IMR-90 (cell line): ENCODE data around the gene CSRNP3. TPM values are rescaled to one million over a fixed set of nuclear protein-coding genes. Genes with fewer than 3 reads are reported as not detected.

ENCODE experiments used
- ATAC-seq: fragments of 200-7000 bp; cut with Tn5 transposase; 2 replicates; pipeline ENCODE4 v1.9.1; 2020; ENCODE audit warnings: low read depth, mild to moderate bottlenecking, moderate library complexity
- BruUV-seq: library from RNA; stranded (reverse); fragments of 400-500 nt; replicated peaks from 2 replicates; lab custom pipeline; 2021; lab: Mats Ljungman, UMichigan
- CTCF ChIA-PET: fragments of 300-600 bp; formaldehyde crosslinking; extraction: SDS; loops from one replicate; lab custom pipeline; 2021; ENCODE audit warnings: antibody characterized with exemption; lab: Yijun Ruan, JAX
- POLR2A ChIA-PET: fragments of 300-600 bp; sonication (Branson Sonifier 250); formaldehyde crosslinking; loops from one replicate; lab custom pipeline; 2022; ENCODE audit warnings: antibody characterized with exemption; ENCODE audit not compliant: unreplicated experiment; lab: Charles Lee
- DNase-seq: peaks from one replicate; pipeline ENCODE4 v3.0.0; 2013
- H2AFZ ChIP-seq: replicated peaks from 2 replicates; pipeline ENCODE3; 2013; ENCODE audit warnings: low read length, mild to moderate bottlenecking; ENCODE audit not compliant: poor library complexity
- H2AK5ac ChIP-seq: 2 replicates; pipeline ENCODE4 v1.6.1; 2013; ENCODE audit warnings: low read depth, low read length, inconsistent platforms
- H2AK9ac ChIP-seq: replicated peaks from 2 replicates; pipeline ENCODE3; 2013; ENCODE audit warnings: mild to moderate bottlenecking, low read depth, low read length, moderate library complexity; ENCODE audit not compliant: poor library complexity
- H2BK120ac ChIP-seq: 2 replicates; pipeline ENCODE4 v1.6.1; 2013; ENCODE audit warnings: low read depth, low read length, inconsistent platforms
- H2BK15ac ChIP-seq: 3 replicates; pipeline ENCODE4 v1.6.1; 2013; ENCODE audit warnings: low read depth, low read length, inconsistent platforms
- H2BK20ac ChIP-seq: 2 replicates; pipeline ENCODE4 v1.6.1; 2013; ENCODE audit warnings: low read depth, mild to moderate bottlenecking, inconsistent platforms, low read length, moderate library complexity
- H2BK5ac ChIP-seq: 2 replicates; pipeline ENCODE4 v1.6.1; 2013; ENCODE audit warnings: mild to moderate bottlenecking, low read depth, low read length, inconsistent platforms; ENCODE audit not compliant: poor library complexity, severe bottlenecking
- H3K14ac ChIP-seq: replicated peaks from 2 replicates; pipeline ENCODE4 v1.6.1; 2013; ENCODE audit warnings: low read depth, low read length, inconsistent platforms
- H3K18ac ChIP-seq: 2 replicates; pipeline ENCODE4 v1.6.1; 2013; ENCODE audit warnings: low read depth, low read length, control low read depth
- H3K23ac ChIP-seq: 2 replicates; pipeline ENCODE4 v1.6.1; 2013; ENCODE audit warnings: low read depth, low read length, inconsistent platforms
- H3K27ac ChIP-seq: 2 replicates; pipeline ENCODE4 v1.5.1; 2013; ENCODE audit warnings: mild to moderate bottlenecking, control low read depth, low read length; ENCODE audit not compliant: insufficient read depth
- H3K27me3 ChIP-seq: 2 replicates; pipeline ENCODE4 v1.6.1; 2013; ENCODE audit warnings: low read length; ENCODE audit not compliant: control insufficient read depth, insufficient read depth
- H3K36me3 ChIP-seq: 2 replicates; pipeline ENCODE4 v1.6.1; 2013; ENCODE audit warnings: low read length, mixed read lengths; ENCODE audit not compliant: control insufficient read depth, insufficient read depth
- H3K4ac ChIP-seq: 2 replicates; pipeline ENCODE4 v1.6.1; 2013; ENCODE audit warnings: low read depth, low read length, inconsistent platforms
- H3K4me1 ChIP-seq: 2 replicates; pipeline ENCODE4 v1.6.1; 2013; ENCODE audit warnings: low read length, mixed read lengths; ENCODE audit not compliant: control insufficient read depth, insufficient read depth
- H3K4me2 ChIP-seq: 2 replicates; pipeline ENCODE4 v1.6.1; 2013; ENCODE audit warnings: low read depth, mild to moderate bottlenecking, control low read depth, low read length, moderate library complexity
- H3K4me3 ChIP-seq: 2 replicates; pipeline ENCODE4 v1.5.1; 2013; ENCODE audit warnings: low read depth, mild to moderate bottlenecking, control low read depth, low read length, moderate library complexity; ENCODE audit not compliant: insufficient read depth
- H3K56ac ChIP-seq: 2 replicates; pipeline ENCODE4 v1.6.1; 2013; ENCODE audit warnings: low read length, inconsistent platforms; ENCODE audit not compliant: insufficient read depth; ENCODE audit errors: extremely low read depth
- H3K79me1 ChIP-seq, 2 experiments: 2 replicates each; pipeline ENCODE4 v1.6.1; 2013; ENCODE audit warnings: low read length in 2 of 2, inconsistent platforms in 1 of 2, low read depth in 1 of 2
- H3K9ac ChIP-seq: 2 replicates; pipeline ENCODE4 v1.6.1; 2013; ENCODE audit warnings: low read depth, low read length, control low read depth
- H3K9me1 ChIP-seq: 2 replicates; pipeline ENCODE4 v1.6.1; 2013; ENCODE audit warnings: low read length, inconsistent platforms; ENCODE audit not compliant: insufficient read depth
- H3K9me3 ChIP-seq: 2 replicates; pipeline ENCODE4 v1.6.1; 2013; ENCODE audit warnings: low read length; ENCODE audit not compliant: control insufficient read depth, insufficient read depth
- H4K20me1 ChIP-seq: 2 replicates; pipeline ENCODE4 v1.6.1; 2013; ENCODE audit warnings: low read length, inconsistent platforms; ENCODE audit not compliant: insufficient read depth
- H4K5ac ChIP-seq: 2 replicates; pipeline ENCODE4 v1.6.1; 2013; ENCODE audit warnings: mild to moderate bottlenecking, low read depth, low read length, control low read depth
- H4K8ac ChIP-seq, 2 experiments: 2 replicates each; pipeline ENCODE4 v1.6.1; 2013; ENCODE audit warnings: low read depth in 2 of 2, low read length in 2 of 2, control low read depth in 1 of 2, inconsistent platforms in 1 of 2
- H4K91ac ChIP-seq: 2 replicates; pipeline ENCODE4 v1.6.1; 2013; ENCODE audit warnings: low read depth, low read length, inconsistent platforms; ENCODE audit not compliant: insufficient read depth
- BHLHE40 ChIP-seq: fragments of 150-350 bp; IDR thresholded peaks from 2 replicates; pipeline ENCODE4 v1.6.1; 2016; ENCODE audit warnings: mild to moderate bottlenecking, low read depth, low read length
- CEBPB ChIP-seq: IDR thresholded peaks from 2 replicates; pipeline ENCODE4 v1.6.1; 2012; ENCODE audit warnings: low read depth, low read length, improper control_type of control experiment
- CHD1 ChIP-seq: IDR thresholded peaks from 2 replicates; pipeline ENCODE4 v1.6.1; 2012; ENCODE audit warnings: low read depth, low read length, improper control_type of control experiment
- CTCF ChIP-seq: conservative IDR thresholded peaks from 2 replicates; pipeline ENCODE4 v1.5.1; 2012; ENCODE audit warnings: mild to moderate bottlenecking, low read depth, low read length, improper control_type of control experiment
- ELK1 ChIP-seq: fragments of 150-350 bp; IDR thresholded peaks from 2 replicates; pipeline ENCODE4 v1.6.1; 2016; ENCODE audit warnings: low read depth, mild to moderate bottlenecking, low read length, moderate library complexity, borderline replicate concordance
- FOS ChIP-seq: fragments of 150-350 bp; IDR thresholded peaks from 2 replicates; pipeline ENCODE4 v1.6.1; 2016; ENCODE audit warnings: low read depth, low read length
- MAFK ChIP-seq: IDR thresholded peaks from 2 replicates; pipeline ENCODE4 v1.6.1; 2012; ENCODE audit warnings: low read depth, low read length, improper control_type of control experiment
- MAZ ChIP-seq: IDR thresholded peaks from 2 replicates; pipeline ENCODE4 v1.6.1; 2012; ENCODE audit warnings: low read depth, mild to moderate bottlenecking, low read length, improper control_type of control experiment, moderate library complexity, borderline replicate concordance
- MXI1 ChIP-seq: IDR thresholded peaks from 2 replicates; pipeline ENCODE4 v1.6.1; 2012; ENCODE audit warnings: low read depth, mild to moderate bottlenecking, low read length, moderate library complexity, borderline replicate concordance
- NFE2L2 ChIP-seq: fragments of 150-350 bp; IDR thresholded peaks from 2 replicates; pipeline ENCODE4 v1.6.1; 2016; ENCODE audit warnings: low read depth, mild to moderate bottlenecking, low read length
- POLR2A ChIP-seq: IDR thresholded peaks from 2 replicates; pipeline ENCODE4 v1.6.1; 2012; ENCODE audit warnings: mild to moderate bottlenecking, low read depth, low read length
- RAD21 ChIP-seq: IDR thresholded peaks from 2 replicates; pipeline ENCODE4 v1.6.1; 2012; ENCODE audit warnings: low read length, improper control_type of control experiment
- RCOR1 ChIP-seq: IDR thresholded peaks from 2 replicates; pipeline ENCODE4 v1.6.1; 2012; ENCODE audit warnings: mild to moderate bottlenecking, low read length, improper control_type of control experiment; ENCODE audit not compliant: insufficient replicate concordance
- RFX5 ChIP-seq: IDR thresholded peaks from 2 replicates; pipeline ENCODE4 v1.8.0; 2012; ENCODE audit warnings: low read depth, mild to moderate bottlenecking, low read length, moderate library complexity
- SMC3 ChIP-seq: fragments of 150-350 bp; IDR thresholded peaks from 2 replicates; pipeline ENCODE4 v1.6.1; 2016; ENCODE audit warnings: low read depth, mild to moderate bottlenecking, antibody characterized with exemption, low read length, moderate library complexity
- USF2 ChIP-seq: fragments of 150-350 bp; IDR thresholded peaks from 2 replicates; pipeline ENCODE4 v1.6.1; 2017; ENCODE audit warnings: mild to moderate bottlenecking, antibody characterized with exemption, low read length, low read depth
- WGBS, 2 experiments: methylation state at CpG; one replicate each; pipeline versions ENCODE4 v1.1.5 to v1.1.7; 2013; ENCODE audit warnings: missing lambda C conversion rate in 2 of 2; ENCODE audit not compliant: insufficient read length in 1 of 2; ENCODE audit errors: extremely low coverage in 2 of 2; 5-methylcytosine and 5-hydroxymethylcytosine counted together
- dilution Hi-C: fragments of 300-500 bp; cut with HindIII; formaldehyde crosslinking; loops from one replicate; pipeline ENCODE4 v1.14.3; 2018; ENCODE audit warnings: low sequenced_read_pairs; ENCODE audit not compliant: unreplicated experiment
- in situ Hi-C: fragments of 300-500 bp; cut with MboI; formaldehyde crosslinking; loops from 3 replicates; pipeline ENCODE4 v1.14.3; 2019; ENCODE audit warnings: low sequenced_read_pairs, inconsistent platforms, mixed read lengths
- intact Hi-C: fragments of 100-400 bp; cut with micrococcal nuclease; formaldehyde crosslinking; loops from 2 replicates; pipeline ENCODE4 v1.10.0; 2022
- polyA plus RNA-seq, 3 experiments: library from polyadenylated mRNA; depleted of rRNA; stranded (reverse); fragments of >200 nt; gene quantifications; 2 replicates each; pipeline ENCODE4 v1.2.3, GENCODE V29; 2012; ENCODE audit warnings: low replicate concordance in 1 of 3
- total RNA-seq: library from RNA; depleted of rRNA; stranded (reverse); fragments of >200 nt; gene quantifications from 2 replicates; pipeline ENCODE4 v1.2.3, GENCODE V29; 2012

Gene CSRNP3
- total and polyA plus RNA-seq, 2 of the 4 experiments (the other 2 are of a cell fraction): 0.21 to 0.72 TPM

GRCh38 chr2:165686800-165687199 is 217.3 kb downstream of the CSRNP3 start:
- no peaks in the 10 kb centered on the region for H4K20me1 ChIP-seq
- no peak for ATAC-seq
- in situ Hi-C loops (no loop called here), dilution Hi-C loops (no loop called here), intact Hi-C loops (no loop called here)
- H3K4me3 ChIP-seq: no peak overlapping the region
- no peak overlapping the region for H3K23ac ChIP-seq
- POLR2A ChIA-PET: no interaction called here
- TF ChIP-seq CHD1 (no peak), POLR2A (no peak), RFX5 (no peak), FOS (no peak), BHLHE40 (no peak), MAZ (no peak), CEBPB (no peak), SMC3 (no peak), ELK1 (no peak), MAFK (no peak), MXI1 (no peak), RAD21 (no peak), NFE2L2 (no peak), USF2 (no peak), CTCF (no peak), RCOR1 (no peak)
- no peaks in the 10 kb centered on the region for H3K36me3 ChIP-seq
- H2BK120ac ChIP-seq: no peak overlapping the region
- no peak overlapping the region for H2AFZ ChIP-seq
- no peak overlapping the region for H2BK15ac ChIP-seq
- H4K8ac ChIP-seq: no peak overlapping the region
- no peak overlapping the region for H3K9ac ChIP-seq
- no peak overlapping the region for H2BK20ac ChIP-seq
- H3K4me2 ChIP-seq: no peak overlapping the region
- H3K4me1 ChIP-seq: no peaks in the 10 kb centered on the region
- no peak overlapping the region for H2BK5ac ChIP-seq
- no peaks in the 10 kb centered on the region for H3K9me1 ChIP-seq
- no peak overlapping the region for H3K14ac ChIP-seq
- H3K27ac ChIP-seq: no peak overlapping the region
- BruUV-seq: no TSS peak
- no peak overlapping the region for H2AK5ac ChIP-seq
- H2AK9ac ChIP-seq: no peak overlapping the region
- no peaks in the 10 kb centered on the region; the same call in 1 of the 2 replicates for H3K27me3 ChIP-seq
- H3K56ac ChIP-seq: no peak overlapping the region
- no CpG with 5 or more reads among the region's 2 CpGs for WGBS, 2 experiments
- no peak for DNase-seq
- H3K18ac ChIP-seq: no peak overlapping the region
- no peaks in the 10 kb centered on the region for H3K79me1 ChIP-seq
- no peak overlapping the region for H4K5ac ChIP-seq
- H3K9me3 ChIP-seq: no peaks in the 10 kb centered on the region
- no peak overlapping the region for H3K4ac ChIP-seq
- H4K91ac ChIP-seq: no peak overlapping the region
- CTCF ChIA-PET: no interaction called here
